NCI-H82 (cell line): ENCODE measurements around the gene ADGRD1.

Source experiments
- DNase-seq: peaks from one replicate; lab custom pipeline; 2025; lab: John Stamatoyannopoulos, UW

ADGRD1 gene

GRCh38 chr12:131135786-131136538 lies 182.3 kb downstream of the ADGRD1 start:
- DNase-seq = no peak

GRCh38 chr12:131136539-131136872 lies 182.8 kb downstream of the ADGRD1 start:
- no peak for DNase-seq

DNA sequence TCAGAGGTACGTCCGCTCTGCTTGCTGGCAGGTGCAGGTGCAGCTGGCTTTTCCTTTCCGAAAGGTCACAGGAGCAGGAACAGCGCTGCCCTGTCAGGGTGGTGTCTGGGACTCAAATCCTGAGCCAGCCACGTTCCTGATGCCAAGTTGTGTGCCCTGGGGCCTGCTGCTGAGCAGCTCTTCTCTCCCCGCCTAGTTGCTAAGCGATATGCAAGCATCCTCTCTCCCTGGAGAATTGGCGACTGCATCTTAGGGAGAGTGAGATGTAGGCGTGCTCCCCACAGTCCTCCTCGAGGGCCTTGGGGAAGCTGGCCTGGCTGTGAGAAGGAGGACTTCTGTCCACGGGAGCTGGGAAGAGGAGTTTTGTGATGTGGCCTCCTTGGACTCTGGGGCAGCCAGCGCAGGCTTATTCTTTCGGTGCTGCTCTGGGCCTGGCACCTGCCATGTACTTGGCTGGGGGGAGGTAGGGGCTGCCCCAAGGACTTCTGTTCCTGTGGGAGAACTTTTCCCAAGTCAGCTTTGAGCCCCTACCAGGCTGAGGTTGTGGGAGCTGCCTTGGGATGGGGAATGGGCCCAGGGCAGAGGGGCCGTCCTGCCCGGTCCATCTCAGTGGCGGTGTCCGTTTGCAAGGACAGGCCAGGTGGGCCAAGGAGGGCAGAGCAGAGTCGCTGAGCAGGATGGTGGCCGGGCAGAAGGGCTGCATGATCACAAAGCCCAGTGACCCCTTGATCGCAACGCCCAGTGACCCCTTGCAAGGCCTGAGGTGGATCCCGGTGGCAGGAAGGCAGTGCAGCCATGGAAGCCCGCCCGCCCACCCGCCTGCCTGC lies 183.5 kb downstream of the ADGRD1 start:
- no peak for DNase-seq

DNA sequence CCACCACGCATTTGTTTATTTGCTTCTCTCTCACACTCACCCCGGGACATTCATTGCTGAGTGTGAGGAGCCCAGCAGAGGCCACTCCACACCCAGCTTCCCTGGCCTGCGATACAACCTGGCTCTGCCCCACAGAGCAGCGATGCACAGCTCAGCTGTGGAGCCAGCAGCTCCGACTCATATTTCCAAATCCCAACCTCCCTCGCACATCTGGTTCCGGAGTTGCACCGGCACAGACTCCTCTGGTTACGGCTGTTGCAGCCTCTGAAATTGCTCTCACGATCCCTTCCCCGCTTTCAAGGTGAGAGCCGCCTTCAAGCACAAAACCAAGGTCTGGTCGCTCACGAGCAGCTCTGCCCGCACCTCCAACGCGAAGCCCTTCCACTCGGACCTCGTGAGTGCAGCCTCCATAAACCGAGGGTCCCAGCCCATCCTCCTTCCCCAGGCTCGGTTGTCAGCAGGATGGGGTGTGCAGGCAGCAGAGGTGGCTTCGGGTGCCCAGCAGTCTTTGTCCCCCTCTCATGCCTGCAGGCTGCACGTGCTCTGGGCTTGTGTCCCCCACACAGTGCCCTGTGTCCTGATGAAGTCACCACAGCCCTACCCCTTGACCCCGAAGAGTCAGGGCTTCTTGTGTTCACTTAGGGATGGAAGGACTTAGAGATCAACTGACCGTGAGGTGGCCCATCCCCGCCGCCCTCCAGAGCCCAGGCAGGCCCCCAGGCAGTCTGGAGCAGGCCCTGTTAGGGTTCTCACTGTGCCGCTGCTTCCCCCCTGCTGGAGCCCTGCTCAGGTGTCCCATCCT lies 184.3 kb downstream of the ADGRD1 start:
- DNase-seq = peak; percentile 18

GRCh38 chr12:131138638-131139362 lies 185.1 kb downstream of the ADGRD1 start:
- no peak for DNase-seq

- no peak for DNase-seq
These were observed 185.8 kb downstream of the ADGRD1 start for GRCh38 chr12:131139363-131140068.

DNA sequence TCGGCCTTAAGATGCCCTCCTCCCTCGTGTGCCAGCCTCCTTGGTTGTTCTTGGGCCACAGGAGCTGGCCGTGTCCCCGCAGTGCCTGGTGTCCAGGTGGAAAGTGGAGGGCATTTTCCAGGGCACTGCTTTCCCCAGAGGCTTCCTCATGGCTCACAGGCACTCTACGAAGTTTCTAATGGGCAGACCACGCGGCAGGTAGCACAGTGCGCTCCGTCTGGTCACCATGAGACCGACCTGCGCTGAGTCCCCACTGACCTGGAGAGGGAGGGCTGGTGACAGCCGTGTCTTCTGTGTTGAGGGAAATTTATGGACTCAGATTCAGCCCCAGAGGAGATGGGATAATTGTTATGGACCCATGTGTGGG lies 186.3 kb downstream of the ADGRD1 start:
- DNase-seq = no peak

- DNase-seq = no peak
These were observed 187.0 kb downstream of the ADGRD1 start for GRCh38 chr12:131140697-131141096.

- no peak for DNase-seq
These were observed 187.8 kb downstream of the ADGRD1 start for GRCh38 chr12:131141514-131141913.

- no peak for DNase-seq
These were observed 189.4 kb downstream of the ADGRD1 start for GRCh38 chr12:131142891-131143657.

- no peak for DNase-seq
These were observed 192.5 kb downstream of the ADGRD1 start for GRCh38 chr12:131146173-131146675.

DNA sequence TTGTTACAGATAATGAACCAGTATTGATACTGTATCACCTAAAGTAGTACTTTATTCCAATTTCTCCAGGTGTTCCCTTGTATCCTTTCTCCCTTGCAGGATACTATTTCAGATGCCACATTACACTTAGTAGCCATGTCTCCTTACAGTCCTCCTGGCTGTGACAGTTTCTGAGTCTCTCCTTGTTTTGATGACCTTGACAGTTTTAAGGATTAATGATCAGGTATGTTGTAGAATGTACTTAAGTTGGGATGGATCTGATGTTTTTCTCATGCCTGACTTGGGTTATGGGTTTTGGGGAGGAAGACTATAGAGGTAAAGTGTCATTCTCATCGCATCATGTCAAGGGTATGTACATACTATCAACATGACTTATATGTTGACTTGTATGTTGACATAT lies 193.6 kb downstream of the ADGRD1 start:
- DNase-seq = no peak

DNA sequence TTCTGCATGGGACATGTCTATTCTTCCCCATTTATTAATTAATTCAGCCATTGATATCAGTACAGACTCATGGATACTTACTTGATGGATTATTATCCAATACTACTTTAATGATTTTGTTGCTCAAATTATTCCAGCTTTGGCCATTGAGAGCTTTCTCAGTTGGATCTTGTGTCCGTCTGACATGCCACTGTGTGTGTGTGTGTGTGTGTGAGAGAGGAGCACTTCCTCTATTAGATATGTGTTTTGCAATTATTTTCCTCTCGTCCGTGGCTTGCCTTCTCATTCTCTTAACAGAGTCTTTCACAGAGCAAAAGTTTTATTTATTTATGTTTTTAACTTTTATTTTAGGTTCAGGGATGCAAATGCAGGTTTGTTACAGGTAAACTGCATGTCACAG lies 194.2 kb downstream of the ADGRD1 start:
- DNase-seq = no peak

- no peak for DNase-seq
These were observed 198.0 kb downstream of the ADGRD1 start for GRCh38 chr12:131151558-131152345.

GRCh38 chr12:131152587-131152986 lies 198.9 kb downstream of the ADGRD1 start:
- no peak for DNase-seq

DNA sequence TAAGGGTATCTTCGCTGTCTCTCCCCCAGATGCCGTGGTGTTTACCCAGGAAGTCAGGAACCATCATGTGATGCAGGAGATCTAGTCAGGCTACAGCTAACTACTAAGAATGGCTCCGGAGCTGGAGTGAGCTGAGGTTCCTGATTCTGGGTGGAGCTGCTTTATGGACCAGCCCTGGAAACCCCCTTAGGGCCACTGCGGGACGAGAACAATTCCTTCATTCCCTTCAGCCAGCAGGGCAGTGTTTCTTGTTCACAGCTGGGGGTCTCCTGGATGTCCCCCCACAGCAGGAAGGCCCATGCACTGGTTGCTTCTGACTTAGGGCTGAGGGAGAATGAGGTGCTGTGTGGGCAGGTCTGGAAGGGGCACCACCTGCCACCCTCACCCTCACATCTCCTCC lies 199.3 kb downstream of the ADGRD1 start:
- no peak for DNase-seq

DNA sequence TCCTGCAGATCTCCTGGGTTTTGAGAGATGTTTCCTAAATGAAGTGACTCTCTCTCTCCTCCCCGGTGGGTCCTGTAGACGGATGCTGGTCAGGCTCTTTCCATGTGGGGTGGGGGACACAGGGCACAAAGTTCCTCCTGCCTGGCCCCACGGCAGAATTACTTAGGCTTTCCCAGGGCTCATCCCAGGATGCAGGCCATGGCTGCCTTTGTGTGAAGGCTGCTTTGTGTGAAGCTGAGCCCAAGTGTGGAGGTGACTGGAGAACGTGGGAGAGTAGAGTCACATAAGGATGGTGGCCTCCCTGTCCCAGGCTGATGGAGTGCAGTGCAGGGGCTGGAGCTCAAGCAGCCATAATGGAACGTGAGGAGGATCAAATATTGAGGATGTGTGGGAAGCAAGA lies 200.2 kb downstream of the ADGRD1 start:
- DNase-seq = no peak

DNA sequence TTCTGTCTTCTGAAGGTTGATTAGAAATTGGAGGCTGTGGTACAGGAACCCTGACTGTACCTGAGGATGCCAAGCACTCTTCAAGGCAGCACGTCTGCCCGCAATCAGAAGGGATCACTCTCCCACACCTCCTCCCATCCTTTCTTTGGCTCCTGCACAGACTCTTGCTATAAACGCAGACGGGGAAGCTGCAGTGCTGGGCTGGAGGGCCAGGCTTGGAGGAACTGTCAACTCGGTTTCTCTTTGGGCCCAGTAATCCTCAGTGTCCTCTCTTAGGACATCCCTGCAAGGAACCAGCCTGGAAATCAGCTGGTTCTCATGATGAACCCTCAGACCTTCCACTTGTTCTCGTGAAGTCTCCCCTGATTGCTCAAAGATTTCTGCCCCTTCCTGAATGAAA lies 201.4 kb downstream of the ADGRD1 start:
- DNase-seq = no peak

- no peak for DNase-seq
These were observed 204.0 kb downstream of the ADGRD1 start for GRCh38 chr12:131157743-131158142.

DNA sequence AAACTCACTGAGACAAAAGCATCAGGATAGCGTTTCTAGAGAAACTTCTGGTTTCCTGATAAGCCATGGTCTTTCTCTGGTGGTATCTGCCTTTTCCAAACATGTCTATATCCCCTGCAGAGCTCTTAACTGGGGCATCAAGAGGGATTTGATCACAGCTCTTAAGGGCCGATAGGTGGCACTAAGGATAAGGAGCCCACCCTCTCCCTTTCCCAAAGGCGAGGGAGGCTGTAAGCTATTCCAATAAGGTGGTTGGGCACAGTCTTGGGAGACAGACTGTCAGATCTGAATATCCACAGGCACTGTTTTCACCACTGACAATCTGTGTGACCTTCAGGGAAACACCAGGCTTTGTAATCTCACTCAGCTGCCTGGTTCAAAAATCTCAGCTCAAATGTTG lies 206.0 kb downstream of the ADGRD1 start:
- peak; percentile 64 for DNase-seq
